CD4-positive, alpha-beta T cell treated with Interleukin-17A for 4 hours (primary cell): Measurements from ENCODE around the gene SLC14A1.

Source experiments
- DNase-seq: peaks from one replicate; pipeline ENCODE4 v3.0.0-alpha.2; 2020; ENCODE audit warnings: mixed read lengths

The SLC14A1 gene

DNA sequence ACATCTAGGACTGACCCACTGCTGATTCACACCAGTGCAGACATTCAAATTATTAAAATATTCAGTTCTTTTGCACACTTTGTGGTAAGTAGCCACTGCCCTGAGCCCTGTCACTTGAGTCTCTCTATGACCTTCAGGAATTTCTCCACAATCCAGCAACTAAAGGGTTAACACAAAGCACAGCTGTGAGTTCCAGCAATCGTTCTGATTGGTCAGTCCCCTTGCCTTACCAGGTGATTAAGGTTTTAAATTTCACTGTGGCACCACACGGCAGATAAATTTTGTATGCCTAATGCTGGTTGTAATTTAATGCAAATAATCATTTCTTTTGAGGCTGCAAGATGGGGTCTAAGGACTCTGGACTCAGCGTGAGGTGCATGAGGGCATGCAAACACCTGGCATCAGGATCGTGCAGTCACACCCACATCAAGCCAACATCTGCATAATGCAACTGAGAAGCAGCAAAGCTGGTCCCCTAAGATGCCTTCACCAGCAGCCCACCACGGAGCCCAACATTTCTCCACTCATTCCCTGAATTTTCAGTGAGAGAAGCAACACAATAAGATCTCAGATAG, 36.6 kb downstream of the SLC14A1 start:
- DNase-seq: no peak

DNA sequence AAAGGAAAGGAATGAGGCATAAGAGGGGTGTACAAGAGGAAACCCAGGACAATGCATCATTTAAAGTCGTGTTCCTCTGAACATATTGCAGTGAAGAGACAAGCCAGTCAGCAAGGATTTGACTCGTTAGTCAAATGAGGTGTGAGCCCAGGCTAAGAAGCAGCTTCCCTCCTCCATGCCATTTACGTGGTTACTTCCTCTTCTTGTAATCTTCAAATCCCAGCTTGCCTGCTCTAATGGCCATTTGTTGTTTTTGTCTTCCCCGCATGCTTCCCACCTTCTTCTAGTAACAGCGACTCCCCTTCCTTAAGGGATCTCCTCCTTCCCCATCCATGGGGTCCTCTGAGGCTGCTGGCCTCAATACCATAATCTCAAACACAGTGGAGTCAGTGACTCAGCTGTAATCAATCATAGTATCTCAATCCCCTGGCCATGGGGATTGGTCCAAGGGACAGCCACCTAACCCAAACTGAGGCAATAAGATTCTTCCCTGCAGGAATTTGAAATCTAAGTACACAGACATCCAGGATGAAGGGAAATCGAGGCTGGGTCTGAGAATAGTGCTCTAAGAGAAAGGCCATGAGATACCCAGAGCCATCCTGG, 37.6 kb downstream of the SLC14A1 start:
- no peak for DNase-seq

- no peak for DNase-seq
Measured at GRCh38 chr18:45764000-45764686, 40.2 kb downstream of the SLC14A1 start.

DNA sequence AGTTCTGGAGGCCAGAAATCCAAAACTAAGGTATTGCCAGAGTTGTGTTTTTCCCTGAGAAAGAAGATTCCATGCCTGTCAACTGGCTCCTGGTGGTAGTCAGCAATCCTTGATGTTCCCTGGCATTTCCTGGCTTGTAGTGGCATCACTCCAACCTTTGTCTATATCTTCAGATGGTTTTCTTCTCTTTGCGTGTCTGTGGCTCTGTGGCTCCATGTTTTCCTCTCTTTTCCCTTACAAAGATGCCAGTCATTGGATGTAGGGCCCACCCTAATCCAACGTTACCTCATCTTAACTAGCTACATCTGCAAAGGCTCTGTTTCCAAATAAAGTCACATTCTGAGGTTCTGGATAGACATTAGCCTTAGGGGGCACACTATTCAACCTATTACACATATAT, 41.8 kb downstream of the SLC14A1 start:
- DNase-seq: no peak

DNA sequence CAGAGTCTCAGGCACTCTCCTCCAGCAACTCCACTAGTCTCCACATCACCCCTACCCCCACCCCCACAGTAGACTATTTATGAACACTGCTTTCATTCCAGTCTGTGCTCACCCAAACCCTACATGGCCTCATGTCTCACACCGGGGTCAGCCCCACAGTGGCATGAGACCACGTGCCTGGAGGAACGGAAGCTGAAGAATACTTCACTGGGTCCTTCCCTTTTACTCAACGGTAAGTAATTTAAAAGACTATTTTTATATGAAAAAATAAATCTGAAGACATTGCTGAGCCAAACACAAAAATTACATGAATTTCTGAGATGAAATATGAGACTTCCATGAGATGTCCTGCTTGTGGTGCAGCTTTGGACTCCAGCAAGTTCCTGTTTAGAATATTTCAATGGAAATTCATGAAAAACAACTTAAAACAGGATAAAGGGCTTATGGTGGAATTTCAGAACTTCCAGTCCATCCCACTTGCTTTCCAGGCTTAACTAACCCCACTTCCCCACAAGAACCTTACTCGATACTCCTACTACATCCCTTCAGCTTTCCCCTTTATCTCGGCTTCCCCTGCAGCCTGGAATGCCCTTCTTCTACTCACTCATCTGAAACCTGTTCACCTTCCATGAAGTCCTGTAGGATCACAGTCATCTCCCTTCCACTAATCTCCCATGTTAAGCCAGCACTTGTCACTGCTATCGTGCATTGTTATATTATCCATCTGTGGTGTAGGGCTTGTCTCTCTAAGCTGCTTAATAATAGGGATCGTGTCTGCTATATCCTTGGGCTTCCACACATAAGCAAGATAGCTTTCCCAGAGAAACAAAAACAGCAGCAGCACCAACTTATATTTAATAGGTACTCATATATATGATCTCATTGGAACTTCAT, 47.9 kb downstream of the SLC14A1 start:
- no peak for DNase-seq

DNA sequence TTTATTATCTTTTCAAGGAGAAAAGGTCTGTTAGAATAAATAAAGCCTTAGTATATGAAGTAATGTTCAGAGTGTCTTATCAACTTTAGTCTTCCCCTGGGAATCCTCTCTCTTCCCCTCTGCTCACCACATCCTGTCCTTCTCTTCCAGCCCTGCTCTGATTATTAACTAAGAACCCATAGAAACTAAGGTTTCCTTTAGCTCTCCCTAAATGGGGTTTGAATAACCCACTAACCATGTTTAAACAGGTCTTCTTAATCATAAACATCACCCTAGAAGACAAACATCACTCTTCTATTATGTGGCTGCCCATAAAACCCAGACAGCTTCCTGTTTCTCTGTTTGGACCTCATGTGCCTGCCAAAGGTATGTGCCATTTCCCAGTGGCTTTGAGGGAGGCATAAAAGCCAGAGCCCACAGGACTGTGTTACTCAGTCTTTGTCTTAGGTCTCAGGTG, 50.1 kb downstream of the SLC14A1 start:
- peak; percentile 17 for DNase-seq

GRCh38 chr18:45775241-45775676, 51.3 kb downstream of the SLC14A1 start:
- DNase-seq: peak; percentile 53

DNA sequence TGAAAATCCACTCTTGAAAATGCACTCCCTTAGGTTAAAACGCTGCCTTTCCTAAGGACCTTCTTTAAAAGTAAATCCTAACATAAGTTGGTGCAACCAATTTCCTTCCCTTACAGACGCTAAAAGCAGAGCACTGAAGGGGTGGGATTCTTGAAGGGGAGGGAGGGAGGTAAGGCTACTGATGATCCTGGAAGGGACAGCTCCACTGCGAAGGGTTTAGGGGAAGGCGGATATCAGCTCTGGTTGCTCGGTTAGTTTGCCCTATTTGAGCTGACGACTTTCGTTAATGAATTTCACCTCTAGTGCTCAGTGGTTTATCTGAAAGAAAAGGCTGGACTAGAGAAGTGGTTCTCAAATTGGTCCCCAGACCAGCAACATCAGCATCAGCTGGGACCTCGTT, 51.8 kb downstream of the SLC14A1 start:
- DNase-seq: no peak

- DNase-seq: no peak
Measured at GRCh38 chr18:45777393-45777792, 53.4 kb downstream of the SLC14A1 start.

- no peak for DNase-seq
Measured at GRCh38 chr18:45780568-45780967, 56.6 kb downstream of the SLC14A1 start.

DNA sequence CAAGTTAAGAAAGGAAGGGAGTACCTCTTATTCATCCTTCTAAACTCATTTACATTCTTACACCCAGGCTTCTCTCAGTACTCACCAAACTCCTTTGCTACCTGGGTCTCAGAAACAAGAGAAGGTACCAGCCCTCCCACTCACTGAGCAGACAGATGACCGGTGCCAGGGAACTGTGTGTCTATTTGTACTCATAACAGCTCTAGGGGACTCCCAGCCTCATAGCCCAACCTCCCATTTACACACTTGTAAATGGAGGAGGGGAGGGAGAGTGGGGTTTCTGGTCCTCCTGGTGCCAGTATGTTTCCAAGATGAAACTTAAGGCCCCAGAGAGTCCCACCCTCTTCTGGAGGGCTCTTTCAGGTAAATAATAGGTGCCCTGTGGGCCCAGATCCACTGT, 58.7 kb downstream of the SLC14A1 start:
- DNase-seq: no peak

DNA sequence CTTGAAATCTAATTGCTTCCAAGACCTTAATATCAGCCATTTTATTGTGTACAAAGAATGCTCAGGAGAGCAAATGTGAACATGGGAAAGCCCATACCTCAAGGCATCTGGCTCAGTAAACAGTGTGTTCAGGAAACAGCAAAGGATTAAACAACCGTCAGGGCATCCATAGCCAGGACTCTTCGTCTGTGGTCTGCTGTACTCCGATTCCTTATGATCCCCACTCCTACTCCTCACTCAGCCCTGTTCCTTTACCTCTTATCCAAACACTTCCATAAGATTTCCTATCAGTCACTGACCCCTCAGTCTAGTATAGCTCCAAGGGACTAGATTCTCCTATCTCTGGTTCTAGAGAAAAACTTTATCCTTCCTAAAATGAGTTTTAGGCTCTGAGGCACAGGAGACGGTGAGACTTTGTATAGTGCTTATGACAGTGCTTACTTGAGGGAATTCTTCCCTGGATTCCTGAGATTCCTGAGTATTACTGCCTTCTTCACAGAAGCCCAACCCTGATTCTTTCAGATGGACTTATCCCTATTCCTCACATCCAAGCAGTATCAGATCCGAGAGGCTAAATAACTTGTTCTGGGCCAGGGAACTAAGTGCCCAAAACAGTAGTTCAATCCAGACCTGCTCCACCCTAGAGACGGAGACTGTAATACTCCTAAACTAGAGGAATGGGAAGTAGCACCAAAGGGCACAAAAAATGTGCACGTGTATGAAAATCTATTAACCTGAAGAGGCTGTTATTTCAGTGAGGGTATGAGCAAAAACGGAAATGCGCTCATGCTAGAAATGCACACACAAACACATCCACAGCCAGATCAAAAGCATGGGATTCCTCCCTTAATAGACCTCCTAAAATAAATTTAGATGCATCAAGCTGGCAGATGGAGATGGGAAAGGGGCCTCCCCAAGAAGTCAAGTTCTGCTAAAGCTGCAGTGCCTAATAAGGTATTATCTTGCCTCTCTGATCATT, 59.4 kb downstream of the SLC14A1 start:
- DNase-seq: no peak

- peak; percentile 9 for DNase-seq
Measured at GRCh38 chr18:45785134-45785533, 61.2 kb downstream of the SLC14A1 start.

GRCh38 chr18:45786941-45787340, 63.0 kb downstream of the SLC14A1 start:
- DNase-seq: no peak

DNA sequence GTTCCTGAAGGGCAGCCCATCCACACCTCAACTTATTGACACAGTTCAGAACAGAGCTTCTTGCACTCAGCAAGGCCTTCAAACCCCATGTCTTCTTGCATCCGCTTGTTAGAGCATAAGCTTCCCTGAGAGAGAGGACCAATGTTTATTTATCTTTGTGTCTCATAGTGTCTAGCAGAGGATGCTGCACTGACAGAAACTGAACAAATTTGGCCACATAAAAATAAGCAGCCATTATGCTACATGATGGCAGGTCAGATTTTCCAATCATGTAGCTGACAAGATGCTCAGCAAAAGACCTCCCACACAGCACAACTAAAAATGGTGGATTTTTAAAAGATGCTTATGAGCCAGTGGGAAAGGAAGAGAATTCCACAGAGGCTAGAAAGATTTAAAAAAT, 63.4 kb downstream of the SLC14A1 start:
- DNase-seq: no peak

DNA sequence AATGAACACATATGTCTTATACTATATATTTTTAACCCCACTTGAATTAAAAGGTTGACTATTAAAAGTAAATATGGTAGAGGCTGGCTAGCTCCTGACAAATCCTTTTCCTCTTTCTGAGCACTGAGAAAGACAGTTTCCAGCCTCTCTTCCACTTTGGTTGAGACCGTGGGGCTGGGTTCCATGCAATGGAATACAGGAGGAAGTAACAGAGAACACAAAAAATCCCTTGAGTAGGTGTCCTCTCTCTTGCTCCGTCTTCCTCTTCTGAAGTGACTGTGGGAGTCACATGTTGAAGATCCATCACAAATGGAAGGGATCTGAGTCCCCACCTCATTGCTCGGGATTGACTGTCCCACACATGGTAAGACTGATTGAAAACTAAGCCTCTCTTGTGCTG, 64.9 kb downstream of the SLC14A1 start:
- DNase-seq: no peak

GRCh38 chr18:45792506-45793263, 68.7 kb downstream of the SLC14A1 start:
- DNase-seq: no peak

GRCh38 chr18:45793264-45793965, 69.4 kb downstream of the SLC14A1 start:
- DNase-seq: no peak

DNA sequence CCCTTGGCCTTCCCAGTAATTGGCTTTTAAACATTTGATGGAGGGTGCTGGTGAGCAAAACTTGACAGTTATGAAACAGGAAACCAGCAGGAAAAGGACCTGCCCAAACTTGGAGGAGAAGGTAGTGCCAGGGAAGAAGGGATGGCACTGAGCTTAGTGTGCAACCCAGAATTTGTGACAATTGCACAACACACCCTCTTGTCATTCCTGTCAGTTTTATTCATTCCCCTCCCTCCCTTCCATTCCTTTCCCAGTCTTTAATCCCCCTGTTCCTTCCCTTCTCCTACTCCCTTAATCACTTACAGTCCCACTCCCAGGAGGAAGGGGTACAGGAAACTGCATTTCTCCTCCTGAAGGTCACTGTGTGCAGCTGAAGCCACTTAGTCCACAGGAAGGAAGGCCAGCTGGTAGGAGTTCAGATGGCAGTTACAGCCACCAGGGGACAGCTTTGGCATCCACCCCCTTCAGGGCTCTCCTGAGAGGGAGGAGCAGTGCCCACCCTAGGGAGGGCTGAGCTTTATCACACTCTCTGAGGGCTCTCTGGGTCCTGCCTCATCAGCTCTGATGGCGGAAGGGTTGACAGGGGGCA, 77.5 kb downstream of the SLC14A1 start:
- no peak for DNase-seq
